ENCODE results near the gene CEP57.

CEP57 gene

GRCh38 chr11:95816037-95816436, 25.7 kb downstream of the CEP57 start:
- Histone ChIP-seq H3K36me3 (ENCODE audit: low read length) (peaks cover 34% of the 10 kb centered on the region), H3K27me3 (ENCODE audit: low read length) (no peaks in the 10 kb centered on the region), H3K79me2 (ENCODE audit: insufficient read depth, low read length) (no peaks in the 10 kb centered on the region), H3K9ac (ENCODE audit: low read length) (no peak overlapping the region), H3K4me3 (ENCODE audit: insufficient read depth, low read length, poor library complexity, severe bottlenecking) (no peak overlapping the region), H4K20me1 (ENCODE audit: low read depth, low read length) (no peaks in the 10 kb centered on the region), H3K9me3 (ENCODE audit: insufficient read depth, low read length) (no peaks in the 10 kb centered on the region), H3K27ac (ENCODE audit: low read depth, low read length) (no peak overlapping the region), H3F3A (ENCODE audit: insufficient read depth) (peaks cover 4% of the 10 kb centered on the region; the same call in 1 of the 2 replicates), H2AFZ (ENCODE audit: low read depth, low read length, severe bottlenecking) (no peak overlapping the region), H3K9me2 (replicated peaks; ENCODE audit: insufficient read depth, low read length) (no peaks in the 10 kb centered on the region), H3K4me2 (ENCODE audit: low read depth, low read length, poor library complexity, severe bottlenecking) (no peak overlapping the region)
- no peak for TF ChIP-seq EZH2phosphoT487 (conservative IDR thresholded peaks at IDR 0.05; ENCODE audit: low read length)
- TF ChIP-seq, protein P1, sequence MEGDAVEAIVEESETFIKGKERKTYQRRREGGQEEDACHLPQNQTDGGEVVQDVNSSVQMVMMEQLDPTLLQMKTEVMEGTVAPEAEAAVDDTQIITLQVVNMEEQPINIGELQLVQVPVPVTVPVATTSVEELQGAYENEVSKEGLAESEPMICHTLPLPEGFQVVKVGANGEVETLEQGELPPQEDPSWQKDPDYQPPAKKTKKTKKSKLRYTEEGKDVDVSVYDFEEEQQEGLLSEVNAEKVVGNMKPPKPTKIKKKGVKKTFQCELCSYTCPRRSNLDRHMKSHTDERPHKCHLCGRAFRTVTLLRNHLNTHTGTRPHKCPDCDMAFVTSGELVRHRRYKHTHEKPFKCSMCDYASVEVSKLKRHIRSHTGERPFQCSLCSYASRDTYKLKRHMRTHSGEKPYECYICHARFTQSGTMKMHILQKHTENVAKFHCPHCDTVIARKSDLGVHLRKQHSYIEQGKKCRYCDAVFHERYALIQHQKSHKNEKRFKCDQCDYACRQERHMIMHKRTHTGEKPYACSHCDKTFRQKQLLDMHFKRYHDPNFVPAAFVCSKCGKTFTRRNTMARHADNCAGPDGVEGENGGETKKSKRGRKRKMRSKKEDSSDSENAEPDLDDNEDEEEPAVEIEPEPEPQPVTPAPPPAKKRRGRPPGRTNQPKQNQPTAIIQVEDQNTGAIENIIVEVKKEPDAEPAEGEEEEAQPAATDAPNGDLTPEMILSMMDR (IDR thresholded peaks at IDR 0.05; ENCODE audit: insufficient read depth, low read length, poor library complexity, severe bottlenecking), result no peak

DNA sequence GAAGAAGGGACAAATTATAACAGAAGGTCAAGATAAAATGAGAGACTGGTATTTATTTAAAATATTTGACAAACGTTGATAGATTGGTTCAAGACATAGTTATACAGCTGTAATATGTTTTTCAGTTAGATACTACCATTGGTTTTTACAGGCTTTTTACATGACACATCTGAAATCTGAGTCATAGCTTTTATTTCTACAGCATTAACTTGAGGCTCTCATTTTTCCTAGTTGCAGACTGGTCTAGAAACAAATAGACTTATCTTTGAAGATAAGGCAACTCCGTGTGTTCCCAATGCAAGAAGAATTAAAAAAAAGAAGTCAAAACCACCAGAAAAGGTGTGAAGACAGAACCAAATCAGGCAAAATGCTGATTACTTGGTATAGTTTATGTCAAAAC, 31.3 kb downstream of the CEP57 start:
- H3K27ac ChIP-seq (ENCODE audit: low read depth, low read length), result no peak overlapping the region
- H3K4me2 ChIP-seq (ENCODE audit: low read depth, low read length, poor library complexity, severe bottlenecking), result no peak overlapping the region
- H3K9me2 ChIP-seq (replicated peaks; ENCODE audit: insufficient read depth, low read length), result no peaks in the 10 kb centered on the region
- H3K9ac ChIP-seq (ENCODE audit: low read length), result no peak overlapping the region
- no peaks in the 10 kb centered on the region for H4K20me1 ChIP-seq (ENCODE audit: low read depth, low read length)
- no peaks in the 10 kb centered on the region for H3K27me3 ChIP-seq (ENCODE audit: low read length)
- peaks cover 57% of the 10 kb centered on the region for H3K36me3 ChIP-seq (ENCODE audit: low read length)
- no peak overlapping the region for H3K4me3 ChIP-seq (ENCODE audit: insufficient read depth, low read length, poor library complexity, severe bottlenecking)
- no peak overlapping the region for H2AFZ ChIP-seq (ENCODE audit: low read depth, low read length, severe bottlenecking)
- TF ChIP-seq, protein P1 (IDR thresholded peaks at IDR 0.05; ENCODE audit: insufficient read depth, low read length, poor library complexity, severe bottlenecking), result no peak
- no peak for TF ChIP-seq EZH2phosphoT487 (conservative IDR thresholded peaks at IDR 0.05; ENCODE audit: low read length)
- no peaks in the 10 kb centered on the region for H3K9me3 ChIP-seq (ENCODE audit: insufficient read depth, low read length)
- H3K79me2 ChIP-seq (ENCODE audit: insufficient read depth, low read length), result no peaks in the 10 kb centered on the region
- peaks cover 8% of the 10 kb centered on the region; the same call in 1 of the 2 replicates for H3F3A ChIP-seq (ENCODE audit: insufficient read depth)

DNA sequence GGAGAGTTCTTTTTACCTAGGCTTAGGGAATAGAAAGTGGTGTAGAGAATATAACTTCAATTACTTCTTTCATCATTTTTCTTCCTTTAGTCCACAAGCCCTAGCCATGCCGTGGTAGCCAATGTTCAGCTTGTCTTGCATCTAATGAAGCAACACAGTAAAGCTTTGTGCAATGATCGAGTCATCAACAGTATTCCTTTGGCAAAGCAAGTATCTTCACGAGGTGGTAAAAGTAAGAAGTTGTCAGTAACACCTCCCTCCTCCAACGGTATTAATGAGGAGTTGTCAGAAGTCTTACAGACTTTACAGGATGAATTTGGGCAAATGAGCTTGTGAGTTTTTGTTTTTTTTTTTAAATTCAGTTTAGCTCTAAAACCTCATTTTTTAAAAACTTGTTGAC, 37.4 kb downstream of the CEP57 start:
- H3K9me2 ChIP-seq (replicated peaks; ENCODE audit: insufficient read depth, low read length), result no peaks in the 10 kb centered on the region
- H3K9ac ChIP-seq (ENCODE audit: low read length), result no peak overlapping the region
- H3K9me3 ChIP-seq (ENCODE audit: insufficient read depth, low read length), result no peaks in the 10 kb centered on the region
- no peak overlapping the region for H3K4me3 ChIP-seq (ENCODE audit: insufficient read depth, low read length, poor library complexity, severe bottlenecking)
- no peaks in the 10 kb centered on the region for H4K20me1 ChIP-seq (ENCODE audit: low read depth, low read length)
- TF ChIP-seq, protein P1 (IDR thresholded peaks at IDR 0.05; ENCODE audit: insufficient read depth, low read length, poor library complexity, severe bottlenecking), result no peak
- TF ChIP-seq EZH2phosphoT487 (conservative IDR thresholded peaks at IDR 0.05; ENCODE audit: low read length), result no peak
- H3K4me2 ChIP-seq (ENCODE audit: low read depth, low read length, poor library complexity, severe bottlenecking), result no peak overlapping the region
- no peaks in the 10 kb centered on the region for H3K79me2 ChIP-seq (ENCODE audit: insufficient read depth, low read length)
- H3K27ac ChIP-seq (ENCODE audit: low read depth, low read length), result no peak overlapping the region
- peaks cover 7% of the 10 kb centered on the region; the same call in 1 of the 2 replicates for H3F3A ChIP-seq (ENCODE audit: insufficient read depth)
- H3K27me3 ChIP-seq (ENCODE audit: low read length), result no peaks in the 10 kb centered on the region
- peaks cover 56% of the 10 kb centered on the region for H3K36me3 ChIP-seq (ENCODE audit: low read length)
- H2AFZ ChIP-seq (ENCODE audit: low read depth, low read length, severe bottlenecking), result no peak overlapping the region
